Duodenal mucosa (tissue), 2 donors: Measurements from ENCODE around the gene MLLT3.

Experiments used
- H3K27ac ChIP-seq: one replicate; pipeline ENCODE4 v1.7.0; 2013; ENCODE audit warnings: low read depth, low read length
- H3K27me3 ChIP-seq, 2 donors: one replicate each; pipeline ENCODE4 v1.7.0; 2013; ENCODE audit warnings: low read length in 2 of 2, control low read depth in 1 of 2; ENCODE audit not compliant: insufficient read depth in 2 of 2, control insufficient read depth in 1 of 2
- H3K36me3 ChIP-seq, 2 donors: one replicate each; pipeline ENCODE4 v1.7.0; 2013; ENCODE audit warnings: low read length in 2 of 2, control low read depth in 1 of 2; ENCODE audit not compliant: insufficient read depth in 2 of 2, control insufficient read depth in 1 of 2
- H3K4me1 ChIP-seq, 2 donors: one replicate each; pipeline ENCODE4 v1.7.0; 2013; ENCODE audit warnings: low read length in 2 of 2, control low read depth in 1 of 2; ENCODE audit not compliant: insufficient read depth in 2 of 2, control insufficient read depth in 1 of 2
- H3K4me3 ChIP-seq, 2 donors: one replicate each; pipeline ENCODE4 v1.7.0; 2013; ENCODE audit warnings: low read length in 2 of 2, low read depth in 1 of 2
- H3K9ac ChIP-seq, 2 donors: one replicate each; pipeline ENCODE4 v1.7.0; 2013; ENCODE audit warnings: low read length in 2 of 2, low read depth in 1 of 2
- H3K9me3 ChIP-seq, 2 donors: one replicate each; pipeline ENCODE4 v1.7.0; 2013; ENCODE audit warnings: low read length in 2 of 2, control low read depth in 1 of 2; ENCODE audit not compliant: control insufficient read depth in 1 of 2

The MLLT3 gene

DNA sequence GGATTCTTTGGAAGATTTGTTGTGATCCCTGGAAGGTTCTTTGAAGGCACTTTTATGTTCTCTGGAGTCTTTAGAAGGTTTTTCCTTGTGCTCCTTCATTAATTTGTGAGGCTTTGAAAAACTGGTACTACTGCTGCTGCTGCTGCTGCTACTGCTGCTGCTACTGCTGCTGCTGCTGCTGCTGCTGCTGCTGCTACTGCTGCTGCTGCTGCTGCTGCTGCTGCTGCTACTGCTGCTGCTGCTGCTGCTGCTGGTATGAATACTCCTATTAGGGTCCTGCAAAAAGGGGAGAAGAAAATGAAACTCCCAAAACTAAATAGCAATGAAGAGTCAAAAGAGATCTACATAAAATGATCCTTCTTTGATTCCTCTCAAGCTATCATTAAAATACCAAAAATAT lies 208.1 kb downstream of the MLLT3 start:
- Histone ChIP-seq H3K4me3 (no peak overlapping the region), H3K9ac (no peak overlapping the region), H3K36me3 (no peaks in the 10 kb centered on the region), H3K27me3 (no peaks in the 10 kb centered on the region), H3K9me3 (no peaks in the 10 kb centered on the region), H3K4me1 (no peaks in the 10 kb centered on the region), H3K27ac (no peak overlapping the region)

DNA sequence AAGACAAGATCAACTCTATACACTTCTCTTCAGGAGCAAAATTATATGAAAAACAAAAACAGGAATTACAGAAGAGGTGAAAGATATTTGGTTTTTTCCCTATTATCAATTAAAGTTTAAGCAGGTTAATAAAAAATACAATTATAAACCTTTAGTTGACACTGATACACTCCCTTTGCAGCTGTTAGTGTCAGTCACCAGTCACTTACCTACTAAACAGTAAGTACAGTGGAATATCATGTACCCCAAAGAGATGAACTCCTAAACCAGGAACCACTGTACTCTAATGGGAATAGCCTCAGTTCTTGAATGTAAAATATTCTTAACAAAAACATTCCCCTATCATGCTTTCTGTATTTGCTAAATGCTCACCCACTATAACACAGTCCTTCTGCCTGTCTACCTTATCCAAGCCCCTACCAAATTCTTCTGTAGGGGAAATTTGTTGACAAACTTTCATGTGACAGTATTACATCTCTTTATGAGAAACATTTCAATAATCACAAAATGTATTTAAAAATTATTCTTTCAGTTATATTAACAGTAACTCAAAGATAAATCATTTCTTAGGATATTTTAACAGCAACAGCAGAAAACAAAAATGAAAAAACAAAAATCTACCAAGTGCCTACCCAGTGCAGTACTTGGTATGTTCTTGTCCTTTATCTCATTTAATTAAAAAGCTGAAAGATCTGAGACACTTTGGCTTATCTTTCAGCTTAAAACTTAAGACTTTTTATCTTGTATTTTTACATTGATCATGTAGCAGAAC lies 212.8 kb downstream of the MLLT3 start:
- Histone ChIP-seq H3K4me1 (peaks cover 0 to 13% of the 10 kb centered on the region in 2 donors), H3K9me3 (no peaks in the 10 kb centered on the region), H3K27me3 (no peaks in the 10 kb centered on the region), H3K9ac (no peak overlapping the region), H3K4me3 (no peak overlapping the region), H3K36me3 (no peaks in the 10 kb centered on the region), H3K27ac (no peak overlapping the region)

- H3K4me3 ChIP-seq: no peak overlapping the region
- no peak overlapping the region for H3K27ac ChIP-seq
- H3K36me3 ChIP-seq: no peaks in the 10 kb centered on the region
- H3K27me3 ChIP-seq: no peaks in the 10 kb centered on the region
- no peak overlapping the region for H3K9ac ChIP-seq
- peaks cover 0 to 13% of the 10 kb centered on the region in 2 donors for H3K4me1 ChIP-seq
- H3K9me3 ChIP-seq: no peaks in the 10 kb centered on the region
Observed at GRCh38 chr9:20408513-20408912, 213.8 kb downstream of the MLLT3 start.

GRCh38 chr9:20407013-20407412 lies 215.3 kb downstream of the MLLT3 start:
- Histone ChIP-seq H3K4me1 (peaks cover 0 to 13% of the 10 kb centered on the region in 2 donors), H3K9me3 (no peaks in the 10 kb centered on the region), H3K27ac (no peak overlapping the region)

DNA sequence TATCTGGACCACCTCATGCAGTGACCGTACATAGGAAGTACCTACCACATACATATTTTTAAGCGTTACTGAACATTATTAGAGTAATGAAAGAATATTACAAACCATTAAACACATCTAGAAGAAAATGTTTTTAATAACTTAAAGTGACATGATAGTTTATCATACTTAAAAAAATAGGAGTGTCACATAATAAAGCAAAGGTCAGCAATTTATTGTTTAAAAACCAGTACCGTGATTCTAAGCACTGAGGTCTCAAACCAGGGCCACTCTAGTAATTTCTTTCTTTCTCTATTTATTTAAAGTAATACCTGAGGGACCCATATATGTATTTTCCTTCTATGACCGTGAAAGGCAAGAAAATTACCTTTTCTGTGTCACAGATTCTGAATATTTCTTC lies 216.0 kb downstream of the MLLT3 start:
- no peaks in the 10 kb centered on the region for H3K9me3 ChIP-seq
- no peaks in the 10 kb centered on the region for H3K27me3 ChIP-seq
- no peak overlapping the region for H3K27ac ChIP-seq
- peaks cover 0 to 13% of the 10 kb centered on the region in 2 donors for H3K4me1 ChIP-seq
- H3K9ac ChIP-seq: no peak overlapping the region
- no peak overlapping the region for H3K4me3 ChIP-seq
- H3K36me3 ChIP-seq: no peaks in the 10 kb centered on the region

More at GRCh38 chr9:20407013-20407412, 215.3 kb downstream of the MLLT3 start:
- H3K36me3 ChIP-seq: no peaks in the 10 kb centered on the region
- no peak overlapping the region for H3K9ac ChIP-seq
- no peaks in the 10 kb centered on the region for H3K27me3 ChIP-seq
- no peak overlapping the region for H3K4me3 ChIP-seq

DNA sequence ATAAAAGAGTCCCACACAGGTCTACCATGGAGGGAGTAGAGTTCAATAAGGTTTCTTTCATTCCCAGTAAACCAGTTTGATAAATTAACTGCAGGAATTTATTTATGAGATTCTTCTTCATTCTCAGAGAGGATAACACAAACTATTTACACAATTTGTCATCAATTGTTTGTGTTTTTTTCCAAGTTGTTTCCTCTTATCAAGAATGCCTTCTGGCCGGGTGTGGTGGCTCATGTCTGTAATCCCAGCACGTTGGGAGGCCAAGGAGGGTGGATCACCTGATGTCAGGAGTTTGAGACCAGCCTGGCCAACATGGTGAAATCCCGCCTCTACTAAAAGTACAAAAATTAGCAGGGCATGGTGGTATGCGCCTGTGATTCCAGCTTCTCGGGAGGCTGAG lies 216.7 kb downstream of the MLLT3 start:
- no peaks in the 10 kb centered on the region for H3K27me3 ChIP-seq
- no peak overlapping the region for H3K4me3 ChIP-seq
- H3K9ac ChIP-seq: no peak overlapping the region
- no peaks in the 10 kb centered on the region for H3K36me3 ChIP-seq
- H3K27ac ChIP-seq: no peak overlapping the region
- H3K4me1 ChIP-seq: peaks cover 0 to 13% of the 10 kb centered on the region in 2 donors
- no peaks in the 10 kb centered on the region for H3K9me3 ChIP-seq

- Histone ChIP-seq H3K4me1 (peaks cover 0 to 13% of the 10 kb centered on the region in 2 donors), H3K9me3 (no peaks in the 10 kb centered on the region), H3K27me3 (no peaks in the 10 kb centered on the region), H3K36me3 (no peaks in the 10 kb centered on the region), H3K27ac (no peak overlapping the region), H3K9ac (no peak overlapping the region), H3K4me3 (no peak overlapping the region)
Observed at GRCh38 chr9:20405078-20405477, 217.2 kb downstream of the MLLT3 start.

GRCh38 chr9:20404192-20404813 lies 218.0 kb downstream of the MLLT3 start:
- H3K4me1 ChIP-seq: peaks cover 0 to 13% of the 10 kb centered on the region in 2 donors
- no peak overlapping the region for H3K9ac ChIP-seq
- no peaks in the 10 kb centered on the region for H3K9me3 ChIP-seq
- H3K4me3 ChIP-seq: no peak overlapping the region
- no peaks in the 10 kb centered on the region for H3K27me3 ChIP-seq
- no peaks in the 10 kb centered on the region for H3K36me3 ChIP-seq
- H3K27ac ChIP-seq: no peak overlapping the region

GRCh38 chr9:20403346-20403745 lies 219.0 kb downstream of the MLLT3 start:
- no peaks in the 10 kb centered on the region for H3K36me3 ChIP-seq
- H3K9me3 ChIP-seq: no peaks in the 10 kb centered on the region
- no peak overlapping the region for H3K27ac ChIP-seq
- H3K4me1 ChIP-seq: peaks cover 0 to 10% of the 10 kb centered on the region in 2 donors
- H3K4me3 ChIP-seq: no peak overlapping the region
- H3K27me3 ChIP-seq: no peaks in the 10 kb centered on the region
- H3K9ac ChIP-seq: no peak overlapping the region

GRCh38 chr9:20402273-20402875 lies 219.9 kb downstream of the MLLT3 start:
- H3K36me3 ChIP-seq: no peaks in the 10 kb centered on the region
- H3K27ac ChIP-seq: no peak overlapping the region
- H3K4me3 ChIP-seq: no peak overlapping the region
- peaks cover 0 to 8% of the 10 kb centered on the region in 2 donors for H3K4me1 ChIP-seq
- no peak overlapping the region for H3K9ac ChIP-seq
- H3K27me3 ChIP-seq: no peaks in the 10 kb centered on the region
- no peaks in the 10 kb centered on the region for H3K9me3 ChIP-seq
